ENCODE measurements around the gene IFNA10. TPM values are rescaled to one million over a fixed set of nuclear protein-coding genes. Genes with fewer than 3 reads are reported as not detected.
"Not testable (repeated sequence)": the region's sequence is repeated elsewhere in the genome, so short reads cannot be mapped to it uniquely, and the experiment has no call there.

The IFNA10 gene
- total RNA-seq, 2 experiments from 2014 or later = not detected

DNA sequence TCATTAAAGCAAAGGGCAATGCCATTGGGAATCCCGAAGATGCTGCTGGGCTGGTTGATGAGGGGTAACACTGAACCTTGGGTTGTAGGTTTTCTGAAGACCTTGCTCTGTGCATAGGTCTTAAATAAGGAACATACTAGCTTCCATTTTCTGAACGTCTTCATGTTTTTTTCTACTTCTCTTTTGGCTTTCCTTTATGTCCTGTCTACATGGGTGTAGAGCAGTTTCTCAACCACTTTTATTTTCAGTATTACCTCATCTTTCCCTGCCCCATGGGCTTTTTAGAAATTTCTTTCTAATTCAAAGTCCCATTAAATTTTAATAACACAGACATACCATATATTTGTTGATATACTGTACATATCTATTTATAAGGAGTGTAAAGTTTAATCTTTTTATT, 33.0 kb upstream of the IFNA10 start, which contains the start of gene IFNA14:
Gene IFNA14, minus strand, starts transcription at position 95 of the 400 bp plus-strand sequence. Its CDS starts 70 bp downstream, at position 25.
- Mint-ChIP-seq H3K9me3 (no peaks in the 10 kb centered on the region), H3K27me3 (peaks cover 8% of the 10 kb centered on the region), H3K36me3 (ENCODE audit: low read depth) (no peaks in the 10 kb centered on the region), H3K4me1 (ENCODE audit: low read depth) (peaks cover 20% of the 10 kb centered on the region), H3K4me3 (no peak within 1 kb of the TSS), H3K27ac (no peak within 1 kb of the TSS)
- Histone ChIP-seq H3K36me3 (ENCODE audit: insufficient read depth, low read length) (no peaks in the 10 kb centered on the region), H3K4me1 (ENCODE audit: insufficient read depth, low read length) (no peaks in the 10 kb centered on the region), H3K27ac (ENCODE audit: low read depth in 1 of 2, low read length in 2 of 2) (no peak within 1 kb of the TSS), H3K4me3 (ENCODE audit: low read length) (no peak within 1 kb of the TSS), H3K27me3 (ENCODE audit: control insufficient read depth in 1 of 2, insufficient read depth in 2 of 2, low read length in 2 of 2) (peaks cover 0 to 5% of the 10 kb centered on the region in 2 experiments), H3K9me3 (ENCODE audit: control insufficient read depth in 1 of 2, insufficient read depth in 1 of 2, low read length in 2 of 2) (no peaks in the 10 kb centered on the region)
- ChIA-PET CTCF (interaction anchor here (0.5 kb wide), 1 partner anchor 139 kb away, joined by 5 read pairs; no protein-coding TSS in a partner anchor), POLR2A (no interaction called here)
- TF ChIP-seq, protein P1, sequence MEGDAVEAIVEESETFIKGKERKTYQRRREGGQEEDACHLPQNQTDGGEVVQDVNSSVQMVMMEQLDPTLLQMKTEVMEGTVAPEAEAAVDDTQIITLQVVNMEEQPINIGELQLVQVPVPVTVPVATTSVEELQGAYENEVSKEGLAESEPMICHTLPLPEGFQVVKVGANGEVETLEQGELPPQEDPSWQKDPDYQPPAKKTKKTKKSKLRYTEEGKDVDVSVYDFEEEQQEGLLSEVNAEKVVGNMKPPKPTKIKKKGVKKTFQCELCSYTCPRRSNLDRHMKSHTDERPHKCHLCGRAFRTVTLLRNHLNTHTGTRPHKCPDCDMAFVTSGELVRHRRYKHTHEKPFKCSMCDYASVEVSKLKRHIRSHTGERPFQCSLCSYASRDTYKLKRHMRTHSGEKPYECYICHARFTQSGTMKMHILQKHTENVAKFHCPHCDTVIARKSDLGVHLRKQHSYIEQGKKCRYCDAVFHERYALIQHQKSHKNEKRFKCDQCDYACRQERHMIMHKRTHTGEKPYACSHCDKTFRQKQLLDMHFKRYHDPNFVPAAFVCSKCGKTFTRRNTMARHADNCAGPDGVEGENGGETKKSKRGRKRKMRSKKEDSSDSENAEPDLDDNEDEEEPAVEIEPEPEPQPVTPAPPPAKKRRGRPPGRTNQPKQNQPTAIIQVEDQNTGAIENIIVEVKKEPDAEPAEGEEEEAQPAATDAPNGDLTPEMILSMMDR (IDR thresholded peaks at IDR 0.05) = no peak
- ATAC-seq (ENCODE audit: poor library complexity) (no peak), DNase-seq (no peak)
- intact Hi-C loops (cut with DNase I, micrococcal nuclease) = loop anchor here (2.0 to 5.0 kb wide), 3 partner anchors 73 to 217 kb away; partner anchors contain the start of gene IFNA21 (in 1 of the 2)

DNA sequence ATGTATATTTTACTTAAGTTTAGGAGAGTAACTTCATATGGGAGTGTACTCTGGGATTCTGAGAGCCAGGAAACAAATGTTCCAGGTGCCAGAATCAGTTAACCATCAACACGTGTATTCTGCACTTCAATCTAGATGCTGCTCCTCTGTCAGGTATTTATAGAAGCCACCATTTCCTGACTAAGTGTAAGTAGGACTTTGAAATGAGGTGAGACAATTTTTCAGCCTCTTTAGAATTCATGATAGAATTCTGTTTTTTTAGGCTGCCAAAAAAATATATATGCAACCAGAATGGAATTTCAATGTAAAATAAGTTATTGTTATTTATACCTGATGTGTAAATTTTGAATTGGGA, 29.4 kb upstream of the IFNA10 start:
- ATAC-seq (ENCODE audit: poor library complexity); H3K4me3 Mint-ChIP-seq; H3K36me3 ChIP-seq (ENCODE audit: insufficient read depth, low read length); H3K4me3 ChIP-seq (ENCODE audit: low read length); H3K4me1 ChIP-seq (ENCODE audit: insufficient read depth, low read length); H3K27ac ChIP-seq (ENCODE audit: low read depth in 1 of 2, low read length in 2 of 2); H3K9me3 ChIP-seq (ENCODE audit: control insufficient read depth in 1 of 2, insufficient read depth in 1 of 2, low read length in 2 of 2); H3K27me3 Mint-ChIP-seq; H3K36me3 Mint-ChIP-seq (ENCODE audit: low read depth); H3K27me3 ChIP-seq (ENCODE audit: control insufficient read depth in 1 of 2, insufficient read depth in 2 of 2, low read length in 2 of 2); H3K9me3 Mint-ChIP-seq; H3K27ac Mint-ChIP-seq; DNase-seq: not testable (repeated sequence)
- intact Hi-C loops (cut with DNase I, micrococcal nuclease) = loop anchor here (5.0 kb wide), 2 partner anchors 216 to 221 kb away; no protein-coding TSS in a partner anchor
- ChIA-PET CTCF (interaction anchor here (0.6 to 1.5 kb wide), 3 partner anchors 82 to 155 kb away, joined by 3 to 5 read pairs (median 4); no protein-coding TSS in a partner anchor), POLR2A (interaction anchor here (1.1 kb wide), 1 partner anchor 92 kb away, joined by 3 read pairs; no protein-coding TSS in a partner anchor)
- peaks cover 20% of the 10 kb centered on the region for H3K4me1 Mint-ChIP-seq (ENCODE audit: low read depth)

DNA sequence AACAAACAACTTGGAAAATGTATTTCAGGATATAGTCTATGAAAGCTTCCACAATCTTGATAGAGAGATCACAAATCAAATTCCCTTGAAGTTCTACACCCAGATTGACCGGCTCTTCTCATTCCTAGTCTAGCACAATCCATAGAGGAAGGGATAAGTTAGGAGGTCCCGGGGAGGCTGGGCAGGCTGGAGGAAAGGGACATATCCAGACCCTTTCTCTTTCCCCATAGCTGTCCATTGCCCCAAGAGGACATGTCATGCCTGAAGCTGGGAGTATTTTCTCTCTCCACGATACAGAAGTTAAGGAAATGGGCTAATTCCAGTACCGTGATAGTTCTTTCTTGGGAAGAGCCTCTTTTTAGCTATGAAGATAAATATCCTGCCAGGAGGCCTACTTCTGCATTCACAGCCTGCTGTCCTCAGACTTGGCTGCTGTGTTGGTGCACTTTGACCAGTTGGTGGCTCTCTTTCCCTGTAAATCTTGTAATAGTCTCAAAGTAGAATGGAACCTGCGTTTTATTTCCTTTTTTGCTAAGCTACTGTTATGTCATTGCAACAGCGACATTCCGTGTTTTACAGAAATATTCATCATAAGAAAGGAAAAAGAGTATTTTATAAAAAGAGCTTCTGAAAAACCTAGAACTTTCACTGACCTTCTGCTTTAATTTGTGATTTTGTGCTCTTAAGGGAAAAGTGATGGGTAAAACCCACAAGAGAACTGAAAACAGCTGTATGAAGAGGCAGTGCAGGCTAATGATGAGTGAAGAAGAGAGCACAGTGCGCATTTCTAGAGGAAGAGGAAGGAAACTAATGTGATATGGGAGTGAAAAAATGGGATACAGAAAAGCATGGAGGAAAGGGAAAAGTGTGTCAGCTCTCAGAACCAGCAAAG, 28.8 kb upstream of the IFNA10 start:
- peak; percentile 74 for ATAC-seq (ENCODE audit: poor library complexity)
- POLR2A ChIA-PET = interaction anchor here (1.1 kb wide), 1 partner anchor 93 kb away, joined by 3 read pairs; no protein-coding TSS in a partner anchor
- not testable (repeated sequence) for H3K36me3 ChIP-seq (ENCODE audit: insufficient read depth, low read length)

More for the DNA sequence above, 28.8 kb upstream of the IFNA10 start:
- H3K4me1 Mint-ChIP-seq (ENCODE audit: low read depth) = peaks cover 20% of the 10 kb centered on the region
- not testable (repeated sequence) for H3K27ac Mint-ChIP-seq; H3K27ac ChIP-seq (ENCODE audit: low read depth in 1 of 2, low read length in 2 of 2); H3K9me3 ChIP-seq (ENCODE audit: control insufficient read depth in 1 of 2, insufficient read depth in 1 of 2, low read length in 2 of 2); H3K4me1 ChIP-seq (ENCODE audit: insufficient read depth, low read length); H3K27me3 Mint-ChIP-seq; H3K9me3 Mint-ChIP-seq; H3K36me3 Mint-ChIP-seq (ENCODE audit: low read depth); H3K27me3 ChIP-seq (ENCODE audit: control insufficient read depth in 1 of 2, insufficient read depth in 2 of 2, low read length in 2 of 2); H3K4me3 ChIP-seq (ENCODE audit: low read length)
- peak in 5 of 14 experiments; percentile 5 to 67 (median 53) for DNase-seq
- TF ChIP-seq, protein P1 (IDR thresholded peaks at IDR 0.05) = peak; percentile 66
- H3K4me3 Mint-ChIP-seq = peak overlapping the region; percentile 23
- intact Hi-C loops (cut with DNase I, micrococcal nuclease) = loop anchor here (1.0 to 5.0 kb wide), 3 partner anchors 217 to 554 kb away; no protein-coding TSS in a partner anchor
- CTCF ChIA-PET = interaction anchor here (0.6 to 1.5 kb wide), 6 partner anchors 13 to 218 kb away, joined by 3 to 5 read pairs (median 4); no protein-coding TSS in a partner anchor

All from CD4-positive, alpha-beta T cell (primary cell).